ENCODE measurements around the gene UPP1. TPM values are rescaled to one million over a fixed set of nuclear protein-coding genes. Genes with fewer than 3 reads are reported as not detected.
"Not testable (repeated sequence)": the region's sequence is repeated elsewhere in the genome, so short reads cannot be mapped to it uniquely, and the experiment has no call there.

The UPP1 gene
- total RNA-seq, 1 donor from 2014 or later: 4.4 TPM

DNA sequence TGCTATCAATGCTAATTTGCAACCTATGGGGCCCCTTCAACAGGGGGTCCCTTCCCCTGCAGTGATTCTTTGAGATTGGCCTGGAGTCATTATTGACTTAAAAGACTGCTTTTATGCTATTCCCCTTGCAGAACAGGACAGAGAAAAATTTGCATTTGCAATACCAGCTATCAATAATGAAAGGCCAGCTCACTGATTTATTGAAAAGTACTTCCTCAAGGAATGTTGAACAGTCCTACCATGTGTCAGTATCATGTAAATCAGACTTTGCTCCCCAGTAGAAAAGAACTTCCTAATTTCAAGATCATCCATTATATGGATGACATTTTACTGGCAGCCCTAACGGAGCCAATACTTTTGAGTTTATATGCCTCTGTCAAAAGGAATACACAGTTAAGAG, 52.5 kb downstream of the UPP1 start:
- Mint-ChIP-seq H3K9me3 (peaks cover 44% of the 10 kb centered on the region), H3K27ac (no peak overlapping the region), H3K27me3 (ENCODE audit: low read depth) (no peaks in the 10 kb centered on the region), H3K36me3 (peaks cover 10% of the 10 kb centered on the region), H3K4me3 (no peak overlapping the region), H3K4me1 (peaks cover 16% of the 10 kb centered on the region)
- DNase-seq (ENCODE audit: low spot score in 2 of 2, unreplicated experiment in 2 of 2): no peak
- TF ChIP-seq, protein P1, sequence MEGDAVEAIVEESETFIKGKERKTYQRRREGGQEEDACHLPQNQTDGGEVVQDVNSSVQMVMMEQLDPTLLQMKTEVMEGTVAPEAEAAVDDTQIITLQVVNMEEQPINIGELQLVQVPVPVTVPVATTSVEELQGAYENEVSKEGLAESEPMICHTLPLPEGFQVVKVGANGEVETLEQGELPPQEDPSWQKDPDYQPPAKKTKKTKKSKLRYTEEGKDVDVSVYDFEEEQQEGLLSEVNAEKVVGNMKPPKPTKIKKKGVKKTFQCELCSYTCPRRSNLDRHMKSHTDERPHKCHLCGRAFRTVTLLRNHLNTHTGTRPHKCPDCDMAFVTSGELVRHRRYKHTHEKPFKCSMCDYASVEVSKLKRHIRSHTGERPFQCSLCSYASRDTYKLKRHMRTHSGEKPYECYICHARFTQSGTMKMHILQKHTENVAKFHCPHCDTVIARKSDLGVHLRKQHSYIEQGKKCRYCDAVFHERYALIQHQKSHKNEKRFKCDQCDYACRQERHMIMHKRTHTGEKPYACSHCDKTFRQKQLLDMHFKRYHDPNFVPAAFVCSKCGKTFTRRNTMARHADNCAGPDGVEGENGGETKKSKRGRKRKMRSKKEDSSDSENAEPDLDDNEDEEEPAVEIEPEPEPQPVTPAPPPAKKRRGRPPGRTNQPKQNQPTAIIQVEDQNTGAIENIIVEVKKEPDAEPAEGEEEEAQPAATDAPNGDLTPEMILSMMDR (IDR thresholded peaks at IDR 0.05; ENCODE audit: unreplicated experiment): no peak

DNA sequence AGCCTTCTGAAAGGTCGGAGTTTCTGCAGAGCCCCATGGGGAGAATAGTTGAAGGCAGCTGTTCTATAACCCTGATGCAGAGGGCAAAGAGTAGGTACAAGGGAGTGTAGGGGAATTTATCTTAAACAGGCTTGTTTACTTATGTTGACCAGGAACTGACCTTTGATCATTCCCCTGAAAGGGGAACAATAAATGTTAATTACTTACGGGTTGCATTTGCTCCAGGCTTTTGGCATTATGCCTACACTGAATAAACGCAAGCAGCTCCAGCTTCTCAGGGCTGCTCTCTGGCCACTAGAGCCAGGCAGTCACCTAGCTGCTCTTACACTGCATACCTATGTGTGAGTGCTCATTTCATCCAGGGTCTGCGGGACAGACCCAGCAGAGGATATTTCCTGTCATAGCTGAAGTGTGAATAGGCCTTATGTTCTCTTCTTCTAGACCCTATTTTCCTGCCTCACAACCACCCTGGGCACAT, 55.3 kb downstream of the UPP1 start:
- H3K9me3 Mint-ChIP-seq: peaks cover 34% of the 10 kb centered on the region
- H3K27me3 Mint-ChIP-seq (ENCODE audit: low read depth): no peaks in the 10 kb centered on the region
- no peak overlapping the region for H3K27ac Mint-ChIP-seq
- peaks cover 31% of the 10 kb centered on the region for H3K4me1 Mint-ChIP-seq
- peaks cover 7% of the 10 kb centered on the region for H3K36me3 Mint-ChIP-seq
- DNase-seq (ENCODE audit: low spot score in 2 of 2, unreplicated experiment in 2 of 2): no peak
- TF ChIP-seq, protein P1 (IDR thresholded peaks at IDR 0.05; ENCODE audit: unreplicated experiment): no peak
- H3K4me3 Mint-ChIP-seq: no peak overlapping the region

DNA sequence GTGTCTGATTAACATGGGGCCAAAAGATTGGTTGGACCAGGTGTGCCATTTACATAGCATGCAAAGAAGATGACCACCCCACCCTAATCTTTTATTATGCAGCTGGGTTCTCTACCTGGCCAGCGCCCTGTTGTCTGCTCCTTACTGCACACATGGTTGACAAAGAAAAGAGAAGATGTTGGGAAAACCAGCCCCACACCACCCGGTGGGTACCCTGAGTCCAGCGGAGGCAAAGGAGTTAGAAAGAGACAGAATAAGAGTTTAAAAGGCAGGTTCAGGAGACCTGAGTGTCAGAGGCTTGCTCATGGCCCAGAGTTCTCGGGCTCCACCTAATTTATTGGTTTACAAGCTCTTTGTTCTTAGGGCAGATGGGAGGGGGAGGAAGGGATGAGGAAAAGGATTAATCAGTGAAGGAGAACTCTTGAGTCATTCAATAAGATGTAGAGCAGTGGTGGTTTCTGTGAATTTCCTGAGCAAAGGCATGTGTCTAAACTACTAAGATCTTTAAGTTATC, 58.1 kb downstream of the UPP1 start:
- DNase-seq (ENCODE audit: low spot score in 2 of 2, unreplicated experiment in 2 of 2): no peak
- TF ChIP-seq, protein P1 (IDR thresholded peaks at IDR 0.05; ENCODE audit: unreplicated experiment): no peak
- Mint-ChIP-seq H3K27ac (peak overlapping the region; percentile 65), H3K9me3 (peaks cover 19% of the 10 kb centered on the region), H3K4me1 (peaks cover 22% of the 10 kb centered on the region), H3K27me3 (ENCODE audit: low read depth) (no peaks in the 10 kb centered on the region), H3K4me3 (no peak overlapping the region), H3K36me3 (peaks cover under 1% of the 10 kb centered on the region)

DNA sequence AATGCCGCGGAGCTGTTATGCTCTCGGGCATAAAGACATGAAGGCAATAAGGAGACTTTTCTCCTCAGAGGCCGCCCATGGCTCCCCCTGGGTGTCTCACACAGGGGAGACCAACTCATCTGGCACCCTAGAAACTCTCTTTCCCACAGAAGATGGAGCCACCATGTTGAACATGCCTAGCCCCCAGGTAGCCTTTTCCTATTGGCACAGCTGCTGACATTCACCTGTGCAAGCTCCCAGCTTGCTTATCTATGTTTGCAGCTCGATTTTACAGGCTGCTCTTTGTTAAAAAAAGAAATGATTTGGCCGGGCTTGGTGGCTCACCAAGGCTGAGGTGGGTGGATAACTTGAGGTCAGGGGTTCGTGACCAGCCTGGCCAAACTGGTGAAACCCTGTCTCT, 58.6 kb downstream of the UPP1 start:
- H3K36me3 Mint-ChIP-seq; H3K4me3 Mint-ChIP-seq; H3K27me3 Mint-ChIP-seq (ENCODE audit: low read depth): not testable (repeated sequence)
- peak overlapping the region; percentile 65 for H3K27ac Mint-ChIP-seq
- peaks cover 13% of the 10 kb centered on the region for H3K9me3 Mint-ChIP-seq
- peak in 1 of 2 experiments; percentile 42 for DNase-seq (ENCODE audit: low spot score in 2 of 2, unreplicated experiment in 2 of 2)
- H3K4me1 Mint-ChIP-seq: peaks cover 22% of the 10 kb centered on the region

DNA sequence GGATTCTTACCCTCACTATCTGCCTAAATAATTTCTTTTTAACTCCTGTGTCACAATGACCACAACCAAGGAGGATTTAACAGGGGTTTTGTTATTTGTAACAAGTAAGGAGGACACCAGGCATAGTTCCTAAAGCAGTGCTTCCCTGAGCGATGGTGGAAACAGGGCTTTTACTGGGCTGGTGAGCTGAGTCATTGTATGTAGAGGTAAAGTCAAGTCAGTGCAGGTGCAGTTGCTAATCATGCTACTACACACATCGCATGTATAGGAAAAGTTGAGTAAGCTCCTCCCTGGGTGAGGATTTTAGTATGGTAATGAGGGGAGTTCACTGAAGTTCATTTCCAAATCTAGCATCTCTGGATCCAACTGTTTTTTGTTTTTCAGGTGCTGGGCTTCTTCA, 59.2 kb downstream of the UPP1 start:
- peaks cover 9% of the 10 kb centered on the region for H3K9me3 Mint-ChIP-seq
- no peaks in the 10 kb centered on the region for H3K27me3 Mint-ChIP-seq (ENCODE audit: low read depth)
- TF ChIP-seq, protein P1 (IDR thresholded peaks at IDR 0.05; ENCODE audit: unreplicated experiment): no peak
- no peak overlapping the region for H3K27ac Mint-ChIP-seq
- no peak for DNase-seq (ENCODE audit: low spot score in 2 of 2, unreplicated experiment in 2 of 2)
- H3K4me3 Mint-ChIP-seq: no peak overlapping the region
- peaks cover 22% of the 10 kb centered on the region for H3K4me1 Mint-ChIP-seq
- no peaks in the 10 kb centered on the region for H3K36me3 Mint-ChIP-seq

DNA sequence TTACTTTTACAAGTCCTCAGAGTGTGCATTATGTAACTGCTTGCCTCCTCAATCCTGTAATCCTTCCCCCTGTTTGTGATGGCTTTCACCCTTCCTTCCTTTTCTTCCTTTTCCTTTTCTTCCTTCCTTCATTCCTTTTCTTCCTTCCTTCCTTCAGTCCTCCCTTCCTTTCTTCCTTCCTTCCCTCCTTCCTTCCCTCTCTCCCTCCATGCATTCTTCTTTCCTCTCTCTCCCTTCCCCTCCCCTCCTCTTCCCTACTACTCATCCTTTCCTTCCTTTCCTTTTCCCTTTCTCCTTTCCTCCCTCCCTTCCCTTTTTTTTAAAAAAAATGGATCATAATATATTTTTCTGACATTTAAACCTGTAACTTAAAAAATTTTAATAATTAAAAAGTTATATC, 60.0 kb downstream of the UPP1 start:
- H3K27ac Mint-ChIP-seq: no peak overlapping the region
- H3K9me3 Mint-ChIP-seq: peaks cover 9% of the 10 kb centered on the region
- H3K36me3 Mint-ChIP-seq: peaks cover 2% of the 10 kb centered on the region
- TF ChIP-seq, protein P1 (IDR thresholded peaks at IDR 0.05; ENCODE audit: unreplicated experiment): no peak
- H3K27me3 Mint-ChIP-seq (ENCODE audit: low read depth): no peaks in the 10 kb centered on the region
- H3K4me1 Mint-ChIP-seq: peaks cover 22% of the 10 kb centered on the region
- DNase-seq (ENCODE audit: low spot score in 2 of 2, unreplicated experiment in 2 of 2): no peak
- H3K4me3 Mint-ChIP-seq: no peak overlapping the region
